GM12801 (cell line): ENCODE data around the gene PEX11A.

ENCODE experiments used
- TF ChIP-seq, protein P1 (sequence below): IDR thresholded peaks from one replicate; pipeline ENCODE4 v1.5.1; 2011; ENCODE audit warnings: control low read depth; ENCODE audit not compliant: insufficient read length; ENCODE audit errors: extremely low read depth

PEX11A gene

DNA sequence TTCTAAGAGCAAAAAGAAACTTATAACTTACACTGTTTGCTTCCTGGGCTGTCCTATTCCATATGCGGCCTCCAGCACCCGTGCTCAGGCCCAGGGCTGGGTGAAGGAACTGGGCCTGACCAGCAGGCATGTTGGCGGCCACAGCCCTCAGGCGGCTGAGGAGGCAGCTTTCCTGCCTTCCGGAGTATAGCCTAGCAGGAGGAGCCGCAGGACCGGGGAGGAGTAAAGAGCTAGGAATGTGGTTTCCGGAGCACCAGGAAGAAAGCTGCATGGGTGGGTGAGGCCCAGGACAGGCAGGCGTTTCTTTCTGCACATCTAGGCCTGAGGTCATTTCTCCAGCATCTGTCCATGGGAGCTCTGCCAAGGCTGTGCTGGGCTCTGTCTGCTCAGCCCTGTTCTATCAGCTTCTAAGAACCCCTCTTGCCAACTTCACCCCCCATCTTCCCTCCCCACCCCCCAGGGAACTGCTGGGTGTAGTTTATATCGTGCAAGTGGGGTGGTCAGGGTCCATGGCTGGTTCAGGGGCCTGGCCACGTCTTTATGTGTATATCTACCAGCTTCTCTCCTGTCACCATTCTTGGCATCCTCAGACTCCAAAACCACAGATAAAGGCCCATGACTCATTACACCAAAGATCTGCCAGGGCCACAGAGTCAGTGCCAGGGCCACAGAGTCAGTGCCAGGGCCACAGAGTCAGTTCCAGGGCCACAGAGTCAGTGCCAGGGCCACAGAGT is 27.5 kb downstream of the PEX11A start:
- TF ChIP-seq, protein P1, sequence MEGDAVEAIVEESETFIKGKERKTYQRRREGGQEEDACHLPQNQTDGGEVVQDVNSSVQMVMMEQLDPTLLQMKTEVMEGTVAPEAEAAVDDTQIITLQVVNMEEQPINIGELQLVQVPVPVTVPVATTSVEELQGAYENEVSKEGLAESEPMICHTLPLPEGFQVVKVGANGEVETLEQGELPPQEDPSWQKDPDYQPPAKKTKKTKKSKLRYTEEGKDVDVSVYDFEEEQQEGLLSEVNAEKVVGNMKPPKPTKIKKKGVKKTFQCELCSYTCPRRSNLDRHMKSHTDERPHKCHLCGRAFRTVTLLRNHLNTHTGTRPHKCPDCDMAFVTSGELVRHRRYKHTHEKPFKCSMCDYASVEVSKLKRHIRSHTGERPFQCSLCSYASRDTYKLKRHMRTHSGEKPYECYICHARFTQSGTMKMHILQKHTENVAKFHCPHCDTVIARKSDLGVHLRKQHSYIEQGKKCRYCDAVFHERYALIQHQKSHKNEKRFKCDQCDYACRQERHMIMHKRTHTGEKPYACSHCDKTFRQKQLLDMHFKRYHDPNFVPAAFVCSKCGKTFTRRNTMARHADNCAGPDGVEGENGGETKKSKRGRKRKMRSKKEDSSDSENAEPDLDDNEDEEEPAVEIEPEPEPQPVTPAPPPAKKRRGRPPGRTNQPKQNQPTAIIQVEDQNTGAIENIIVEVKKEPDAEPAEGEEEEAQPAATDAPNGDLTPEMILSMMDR: no peak

- TF ChIP-seq, protein P1: no peak
Measured at GRCh38 chr15:89660556-89660955, 30.0 kb downstream of the PEX11A start.

DNA sequence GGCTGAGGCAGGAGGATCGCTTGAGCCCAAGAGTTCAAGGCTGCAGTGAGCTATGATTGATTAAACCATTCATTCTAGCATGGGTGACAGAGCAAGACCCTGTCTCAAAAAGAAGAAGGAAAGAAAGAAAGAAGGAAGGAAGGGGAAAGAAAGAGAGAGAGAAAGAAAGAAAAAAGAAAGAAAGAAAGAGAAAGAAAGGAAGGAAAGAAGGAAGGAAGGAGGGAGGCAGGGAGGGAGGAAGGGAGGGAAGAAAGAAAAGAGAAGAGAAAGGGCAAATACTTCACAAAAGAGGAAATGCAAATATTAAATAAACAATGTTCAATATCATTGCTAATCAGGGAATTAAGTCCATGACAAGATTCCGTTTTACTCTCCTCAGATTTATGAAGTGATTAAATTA is 31.3 kb downstream of the PEX11A start:
- TF ChIP-seq, protein P1: no peak

DNA sequence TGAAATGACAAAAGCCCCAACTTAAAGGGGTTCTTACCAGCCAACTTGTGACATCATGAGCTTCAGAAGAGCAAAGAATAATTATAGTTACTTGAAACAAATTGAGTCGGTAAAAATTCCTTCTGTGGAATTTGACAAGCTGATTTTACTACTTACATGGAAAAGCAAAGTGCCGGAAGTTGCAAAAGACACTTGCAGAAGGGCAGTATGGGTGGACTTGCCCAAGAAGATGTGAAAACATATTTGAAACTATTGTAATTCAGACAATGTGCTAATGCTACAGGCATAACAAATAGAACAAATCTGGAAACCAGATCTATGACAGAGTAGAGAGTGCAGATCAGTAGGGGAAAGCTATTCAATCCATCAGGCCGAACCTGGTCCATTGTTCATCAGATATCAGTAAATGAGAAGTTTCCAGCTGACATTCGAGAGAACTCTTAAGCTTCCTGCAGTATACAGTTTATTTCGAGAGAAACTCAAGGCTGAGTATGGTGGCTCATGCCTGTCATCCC is 32.8 kb downstream of the PEX11A start:
- TF ChIP-seq, protein P1: no peak

DNA sequence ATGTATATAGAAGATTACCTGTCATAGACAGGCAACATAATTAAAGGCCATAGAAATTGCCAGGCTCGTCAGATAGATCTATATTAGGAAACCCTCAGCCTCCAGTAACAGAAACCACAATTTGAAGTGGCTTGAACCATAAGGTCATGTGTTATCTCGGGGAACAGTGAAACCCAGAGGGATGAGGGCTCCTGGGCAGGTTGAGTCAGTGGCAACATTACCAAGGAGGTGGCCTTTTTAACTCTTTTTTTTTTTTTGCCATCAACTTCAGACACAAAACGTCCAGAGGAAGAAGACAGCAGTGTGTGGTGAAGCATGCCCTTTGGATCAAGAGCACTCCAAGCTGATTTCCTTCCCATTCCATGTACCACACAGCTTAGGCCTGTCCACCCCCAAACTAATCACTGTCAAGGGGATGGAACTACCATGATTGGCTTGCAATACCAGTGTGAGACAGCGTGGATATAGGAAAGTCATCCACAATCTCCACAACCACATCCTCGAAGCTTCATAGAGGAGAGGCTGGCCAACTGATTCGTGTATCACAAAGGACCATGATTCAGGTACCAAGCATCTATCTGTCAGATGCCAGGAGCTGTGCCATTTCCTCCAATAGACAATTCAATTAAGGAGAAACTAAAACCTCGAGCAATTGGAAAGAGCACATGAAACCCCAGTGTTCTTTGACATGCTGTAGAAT is 34.3 kb downstream of the PEX11A start:
- TF ChIP-seq, protein P1: no peak

- TF ChIP-seq, protein P1: no peak
Measured at GRCh38 chr15:89654847-89655805, 35.4 kb downstream of the PEX11A start, which contains the start of gene KIF7. Gene KIF7 (minus strand): TSS chr15:89655467. CDS start chr15:89652930, 2,537 bp downstream.
